HTR-8/SVneo (cell line): ENCODE data around the gene TMTC3.

Experiments
- DNase-seq: peaks from one replicate; pipeline ENCODE4 v3.0.0; 2011; ENCODE audit warnings: low spot score, mixed read lengths; ENCODE audit not compliant: insufficient read length
- FAIRE-seq: peaks from 2 replicates; lab custom pipeline; 2011; peaks lifted over from hg19 to GRCh38; lab: Jason Lieb, UNC

TMTC3 gene

GRCh38 chr12:88156075-88156654, 14.1 kb downstream of the TMTC3 start:
- FAIRE-seq = no peak
- no peak for DNase-seq

DNA sequence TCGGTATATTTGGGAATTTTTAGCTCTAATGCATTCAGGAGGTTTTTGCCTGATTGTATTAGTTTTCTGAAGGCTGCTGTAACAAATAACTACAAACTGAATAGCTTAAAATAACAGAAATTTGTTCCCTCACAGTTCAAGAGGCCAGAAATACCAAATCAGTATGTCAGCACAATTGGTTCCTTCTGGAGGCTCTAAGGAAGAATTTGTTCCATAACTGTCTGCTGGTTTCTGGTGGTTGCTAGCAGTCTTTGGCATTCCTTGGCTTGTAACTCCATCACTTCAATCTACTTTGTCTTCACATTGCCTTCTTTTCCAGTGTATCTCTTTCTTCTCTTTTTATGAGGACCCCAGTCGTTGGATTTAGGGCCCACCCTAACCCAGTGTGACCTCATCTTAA, 21.3 kb downstream of the TMTC3 start:
- FAIRE-seq = no peak
- DNase-seq = no peak

DNA sequence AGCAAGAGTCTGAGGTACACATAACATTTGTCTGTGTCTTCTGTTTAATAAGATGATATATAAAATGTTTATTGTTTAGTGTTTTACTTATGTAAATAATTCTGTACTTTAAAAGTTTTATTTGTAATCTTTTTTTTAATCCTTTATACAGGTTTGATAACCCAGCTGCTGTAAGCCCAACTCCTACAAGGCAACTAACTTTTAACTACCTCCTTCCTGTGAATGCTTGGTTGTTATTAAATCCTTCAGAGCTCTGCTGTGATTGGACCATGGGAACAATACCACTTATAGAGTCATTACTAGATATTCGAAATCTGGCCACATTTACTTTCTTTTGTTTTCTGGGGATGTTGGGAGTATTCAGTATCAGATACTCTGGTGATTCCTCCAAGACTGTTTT, 24.1 kb downstream of the TMTC3 start:
- FAIRE-seq (no peak), DNase-seq (no peak)

- FAIRE-seq (no peak), DNase-seq (no peak)
These were observed 25.3 kb downstream of the TMTC3 start for GRCh38 chr12:88167384-88167783.

DNA sequence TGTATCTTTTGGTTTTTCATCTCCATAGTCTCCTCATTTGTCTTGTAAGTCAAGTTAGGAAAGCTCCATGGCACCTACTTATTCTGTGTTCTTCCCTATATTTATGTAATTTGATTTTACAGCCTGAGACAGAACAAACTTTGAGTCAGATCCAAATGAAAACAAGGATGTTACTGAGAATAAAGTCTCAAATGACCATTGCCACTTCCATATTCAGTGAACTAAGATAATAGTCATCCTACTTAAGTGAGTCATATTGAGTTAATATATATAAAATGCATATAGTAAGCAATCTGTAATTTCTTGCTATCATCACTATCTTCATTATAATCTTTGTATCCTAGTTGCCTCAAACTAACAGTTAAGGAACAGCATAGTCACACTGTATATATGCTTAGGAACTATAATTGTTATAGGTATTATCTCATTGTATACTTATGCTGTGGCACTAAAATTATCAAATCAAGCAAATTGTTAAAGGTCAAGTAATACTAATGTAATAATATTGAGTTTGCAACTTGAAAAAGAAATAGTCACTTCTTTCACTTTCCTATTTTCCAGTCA, 30.8 kb downstream of the TMTC3 start:
- FAIRE-seq (no peak), DNase-seq (no peak)

DNA sequence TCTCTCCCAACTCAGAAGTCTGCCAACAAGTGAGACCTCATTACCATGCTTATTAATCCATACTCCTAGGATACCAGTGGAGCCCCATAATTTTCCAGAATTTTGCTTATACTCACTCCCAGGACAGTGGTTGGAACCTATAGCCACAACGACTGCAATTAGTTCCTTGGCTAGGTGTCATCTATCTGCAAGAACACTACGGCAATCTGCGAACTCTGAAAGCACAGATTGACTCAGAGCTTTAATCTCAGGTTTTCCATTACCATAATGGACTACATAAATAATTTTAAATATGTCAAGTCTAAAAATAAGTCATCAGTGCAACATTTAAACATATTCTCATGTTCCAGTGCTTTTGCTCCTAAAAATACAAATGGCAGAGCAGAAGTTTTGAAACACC, 33.4 kb downstream of the TMTC3 start:
- no peak for DNase-seq
- FAIRE-seq = no peak

DNA sequence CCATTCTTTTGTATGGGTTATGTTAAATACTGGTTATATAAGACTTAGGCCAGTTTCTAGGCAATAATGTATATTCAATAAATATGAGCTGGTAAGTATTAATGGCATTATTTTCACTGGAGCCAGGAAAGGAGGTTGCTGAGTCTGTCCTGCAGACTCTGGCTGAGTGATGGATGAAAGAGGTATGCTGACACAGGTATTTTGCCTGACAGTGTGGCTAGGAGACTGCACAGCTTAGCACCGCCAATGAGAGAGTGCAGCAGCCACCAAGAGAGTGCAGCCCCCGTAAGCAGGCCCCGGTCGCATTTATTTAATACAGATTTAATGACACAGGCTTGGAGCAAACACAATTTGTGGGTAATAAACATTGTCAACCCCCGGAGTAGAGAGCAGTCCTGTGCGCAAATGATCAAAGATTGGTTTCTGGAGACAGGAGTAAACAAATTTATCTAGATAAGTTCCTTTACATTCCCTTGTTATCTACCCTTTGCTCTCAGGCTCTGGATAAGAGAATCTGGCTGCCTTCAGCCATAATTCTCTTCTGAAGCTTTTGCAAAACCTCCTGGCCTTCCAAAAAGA, 37.4 kb downstream of the TMTC3 start:
- no peak for DNase-seq
- no peak for FAIRE-seq

DNA sequence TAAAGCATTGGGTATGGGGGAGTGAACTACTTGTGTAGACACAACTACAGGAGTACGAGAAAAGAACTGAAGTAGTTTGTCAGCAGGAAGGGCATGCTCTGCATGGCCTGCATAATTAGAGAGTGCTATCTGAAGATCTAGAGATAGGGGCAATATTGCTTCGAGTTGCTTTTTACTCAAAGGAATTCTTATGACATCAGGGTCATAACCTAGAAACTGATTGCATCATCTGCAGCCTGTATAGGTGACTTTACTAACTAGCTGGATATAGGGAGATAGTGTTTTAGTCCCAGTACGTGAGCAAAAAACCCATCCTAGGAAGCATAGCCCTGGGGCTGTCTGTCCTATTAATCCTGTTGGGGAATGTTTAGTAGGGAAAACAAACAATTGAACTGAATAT, 39.8 kb downstream of the TMTC3 start:
- no peak for FAIRE-seq
- DNase-seq = no peak

DNA sequence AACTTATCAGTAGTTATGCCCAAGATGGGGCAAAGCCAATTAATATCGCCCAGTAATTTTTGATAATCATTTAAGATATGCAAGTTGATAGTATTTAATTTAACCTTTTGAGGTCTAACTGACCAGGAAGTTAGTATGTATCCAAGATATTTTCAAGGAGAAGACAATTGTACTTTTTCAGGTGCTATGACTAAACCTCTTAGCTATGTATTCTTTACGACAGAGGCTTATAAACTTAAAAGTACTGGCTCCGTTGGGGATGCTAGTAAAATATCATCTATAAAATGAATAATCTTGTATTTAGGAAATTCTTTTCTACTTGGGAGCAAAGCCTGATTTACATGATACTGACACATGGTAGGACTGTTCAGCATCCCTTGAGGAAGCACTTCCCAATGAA, 40.3 kb downstream of the TMTC3 start:
- FAIRE-seq (no peak), DNase-seq (no peak)

- FAIRE-seq (no peak), DNase-seq (no peak)
These were observed 42.1 kb downstream of the TMTC3 start for GRCh38 chr12:88184196-88184595.

DNA sequence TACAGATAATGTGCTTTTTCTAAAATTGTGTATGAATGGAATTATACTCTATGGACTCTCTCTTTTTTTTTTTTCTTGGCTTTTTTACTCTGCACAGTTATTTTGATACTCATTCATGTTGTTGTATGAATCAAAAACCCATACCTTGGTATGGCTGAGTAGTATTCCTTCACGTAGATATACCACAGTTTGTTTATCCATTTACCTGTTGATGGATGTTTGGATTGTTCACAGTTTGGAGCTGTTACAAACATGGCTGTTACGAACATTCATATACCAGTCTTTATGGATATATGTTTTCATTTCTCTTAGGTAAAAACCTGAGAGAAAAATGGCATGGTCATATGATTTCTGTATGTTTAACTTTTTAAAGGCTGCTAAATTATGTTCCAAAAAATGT, 43.2 kb downstream of the TMTC3 start:
- no peak for DNase-seq
- no peak for FAIRE-seq

- DNase-seq = peak; percentile 46
These were observed 43.9 kb downstream of the TMTC3 start for GRCh38 chr12:88185988-88186387.

DNA sequence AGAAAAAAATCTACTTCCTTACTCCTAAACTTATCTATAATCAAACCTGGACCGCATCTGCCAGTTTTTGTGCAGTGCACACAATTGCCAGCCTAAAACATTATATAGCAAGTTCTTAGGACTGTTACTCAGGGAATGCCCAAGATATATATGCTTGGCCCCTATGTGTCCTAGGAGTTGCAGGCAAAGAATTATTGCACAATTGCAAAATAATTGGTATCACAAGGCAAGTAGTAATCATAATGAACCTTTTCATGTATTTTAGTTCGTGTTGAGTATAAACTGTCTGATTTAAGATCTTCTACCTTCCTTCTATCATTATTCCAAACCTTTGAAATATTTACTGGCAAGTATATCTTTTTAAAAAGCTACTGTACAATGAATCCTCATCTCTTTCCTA, 45.5 kb downstream of the TMTC3 start:
- no peak for FAIRE-seq
- DNase-seq = no peak

More at GRCh38 chr12:88185988-88186387, 43.9 kb downstream of the TMTC3 start:
- FAIRE-seq = no peak

GRCh38 chr12:88188180-88188579, 46.1 kb downstream of the TMTC3 start:
- DNase-seq (peak; percentile 7), FAIRE-seq (no peak)

DNA sequence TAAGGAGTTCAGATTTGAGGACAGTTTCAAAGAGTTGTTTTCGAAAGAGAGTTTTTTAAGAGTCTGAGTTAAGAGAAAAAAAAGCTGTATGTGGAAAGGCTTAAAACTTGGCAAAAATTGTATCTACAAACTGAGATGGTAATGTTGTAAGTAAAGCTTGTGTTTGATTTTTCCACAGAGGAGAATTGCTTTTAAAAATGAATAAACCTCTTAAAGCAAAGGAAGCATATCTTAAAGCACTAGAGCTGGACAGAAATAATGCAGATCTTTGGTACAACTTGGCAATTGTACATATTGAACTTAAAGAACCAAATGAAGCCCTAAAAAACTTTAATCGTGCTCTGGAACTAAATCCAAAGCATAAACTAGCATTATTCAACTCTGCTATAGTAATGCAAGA, 50.3 kb downstream of the TMTC3 start:
- DNase-seq (no peak), FAIRE-seq (no peak)

- DNase-seq (no peak), FAIRE-seq (no peak)
These were observed 52.8 kb downstream of the TMTC3 start for GRCh38 chr12:88194868-88195267.

- no peak for FAIRE-seq
- no peak for DNase-seq
These were observed 57.9 kb downstream of the TMTC3 start for GRCh38 chr12:88200029-88200428.

DNA sequence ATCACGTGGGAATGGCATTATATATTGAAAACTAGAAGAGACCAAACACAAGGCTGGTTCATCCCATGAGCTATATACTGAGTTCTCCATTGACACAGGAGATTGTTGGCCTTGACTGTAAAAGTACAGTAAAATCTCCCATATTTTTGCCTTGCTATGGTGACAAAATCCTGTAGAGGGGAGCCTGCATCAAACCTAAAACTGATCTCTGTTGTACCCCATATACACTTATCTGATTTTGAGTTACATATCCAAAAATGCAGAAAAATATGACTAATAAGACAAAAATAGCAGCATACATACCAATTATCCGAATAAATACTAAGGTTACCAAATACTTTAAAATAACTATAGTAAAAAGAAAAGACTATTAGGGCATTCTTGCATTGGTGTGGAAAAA, 60.4 kb downstream of the TMTC3 start:
- DNase-seq = no peak
- FAIRE-seq = no peak

GRCh38 chr12:88206601-88207000, 64.5 kb downstream of the TMTC3 start:
- DNase-seq = no peak
- FAIRE-seq = no peak

DNA sequence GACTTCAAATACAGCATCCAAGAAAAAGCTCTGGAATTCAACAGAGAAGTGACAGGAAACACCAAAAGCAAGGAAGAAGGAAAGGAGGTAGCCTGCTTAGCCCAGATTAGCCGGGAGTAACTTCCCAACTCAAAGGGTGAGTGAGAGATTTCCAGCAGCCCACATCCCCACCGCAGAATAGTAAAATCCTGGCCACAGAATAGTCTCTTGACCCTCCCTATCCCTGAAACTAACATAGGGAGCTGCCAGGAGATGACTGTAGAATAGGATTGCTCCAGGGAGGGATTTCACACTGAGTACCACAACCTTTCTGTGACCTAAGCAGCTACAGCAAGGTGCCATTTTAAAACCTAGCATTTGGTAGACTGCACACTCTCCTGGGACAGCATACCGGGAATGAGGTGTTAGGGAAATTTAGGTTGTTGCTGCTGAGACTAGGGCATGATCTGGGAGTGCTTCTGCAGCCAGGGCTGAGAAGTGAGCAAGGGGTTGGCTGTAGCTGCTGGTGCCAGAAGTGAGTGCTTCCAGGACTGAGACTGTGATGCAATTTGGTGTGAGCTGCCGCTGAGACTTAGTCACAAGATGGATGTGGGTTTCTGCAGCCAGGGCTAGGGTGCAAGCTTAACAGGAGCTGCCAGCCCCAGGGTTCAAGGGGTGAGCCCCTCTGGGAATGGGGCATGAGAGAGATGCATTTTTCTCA, 66.0 kb downstream of the TMTC3 start:
- DNase-seq = no peak
- FAIRE-seq = no peak

GRCh38 chr12:88208661-88209060, 66.6 kb downstream of the TMTC3 start:
- FAIRE-seq (peak; percentile 23), DNase-seq (no peak)
